Body of pancreas (tissue), 4 donors: Measurements from ENCODE around the gene DNER.

ENCODE experiments used
- POLR2A ChIP-seq, 3 donors: fragments of 450-650 bp; IDR thresholded peaks; one replicate each; pipeline ENCODE4 v1.6.1; 2016; ENCODE audit warnings: antibody characterized with exemption in 3 of 3, mild to moderate bottlenecking in 2 of 3
- TF ChIP-seq, protein P1 (sequence below), 7 experiments: fragments of 450-650 bp in 4 of 7; fragments of 200-600 bp in 3 of 7; sonication (generic) in 3 of 7; IDR thresholded peaks; one replicate each; pipeline ENCODE4 v1.5.1; 2016 to 2019; ENCODE audit warnings: antibody characterized with exemption in 7 of 7

DNA sequence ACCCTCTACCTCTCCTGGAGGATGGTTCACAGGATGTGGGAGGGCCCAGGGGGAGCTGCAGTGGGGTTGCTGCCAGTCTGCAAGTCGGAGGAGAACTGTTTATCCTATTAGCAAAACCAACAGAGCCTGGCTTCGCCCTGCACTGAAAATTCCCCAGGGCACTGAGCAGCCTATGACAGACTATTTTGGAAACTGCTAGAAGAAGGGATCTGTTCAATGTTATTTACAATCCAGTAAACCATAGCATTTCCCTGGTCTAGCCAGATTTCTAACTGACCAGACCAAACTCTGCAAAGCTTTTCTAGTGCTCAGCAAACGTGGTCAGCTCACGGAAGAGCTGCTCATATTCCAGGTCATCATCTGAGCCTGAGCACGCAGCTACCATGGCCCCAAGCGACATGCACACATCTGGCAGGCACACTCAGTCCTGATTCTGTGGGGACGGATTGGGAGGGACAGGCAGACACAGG, 378.4 kb downstream of the DNER start:
- TF ChIP-seq, protein P1, sequence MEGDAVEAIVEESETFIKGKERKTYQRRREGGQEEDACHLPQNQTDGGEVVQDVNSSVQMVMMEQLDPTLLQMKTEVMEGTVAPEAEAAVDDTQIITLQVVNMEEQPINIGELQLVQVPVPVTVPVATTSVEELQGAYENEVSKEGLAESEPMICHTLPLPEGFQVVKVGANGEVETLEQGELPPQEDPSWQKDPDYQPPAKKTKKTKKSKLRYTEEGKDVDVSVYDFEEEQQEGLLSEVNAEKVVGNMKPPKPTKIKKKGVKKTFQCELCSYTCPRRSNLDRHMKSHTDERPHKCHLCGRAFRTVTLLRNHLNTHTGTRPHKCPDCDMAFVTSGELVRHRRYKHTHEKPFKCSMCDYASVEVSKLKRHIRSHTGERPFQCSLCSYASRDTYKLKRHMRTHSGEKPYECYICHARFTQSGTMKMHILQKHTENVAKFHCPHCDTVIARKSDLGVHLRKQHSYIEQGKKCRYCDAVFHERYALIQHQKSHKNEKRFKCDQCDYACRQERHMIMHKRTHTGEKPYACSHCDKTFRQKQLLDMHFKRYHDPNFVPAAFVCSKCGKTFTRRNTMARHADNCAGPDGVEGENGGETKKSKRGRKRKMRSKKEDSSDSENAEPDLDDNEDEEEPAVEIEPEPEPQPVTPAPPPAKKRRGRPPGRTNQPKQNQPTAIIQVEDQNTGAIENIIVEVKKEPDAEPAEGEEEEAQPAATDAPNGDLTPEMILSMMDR (IDR thresholded peaks at IDR 0.05): no peak
- TF ChIP-seq POLR2A (IDR thresholded peaks at IDR 0.05): no peak
